ENCODE data around the gene ARHGAP15. TPM values are rescaled to one million over a fixed set of nuclear protein-coding genes. Genes with fewer than 3 reads are reported as not detected.

ARHGAP15 gene
- total RNA-seq, 2 experiments from 2014 or later, result 167 TPM

DNA sequence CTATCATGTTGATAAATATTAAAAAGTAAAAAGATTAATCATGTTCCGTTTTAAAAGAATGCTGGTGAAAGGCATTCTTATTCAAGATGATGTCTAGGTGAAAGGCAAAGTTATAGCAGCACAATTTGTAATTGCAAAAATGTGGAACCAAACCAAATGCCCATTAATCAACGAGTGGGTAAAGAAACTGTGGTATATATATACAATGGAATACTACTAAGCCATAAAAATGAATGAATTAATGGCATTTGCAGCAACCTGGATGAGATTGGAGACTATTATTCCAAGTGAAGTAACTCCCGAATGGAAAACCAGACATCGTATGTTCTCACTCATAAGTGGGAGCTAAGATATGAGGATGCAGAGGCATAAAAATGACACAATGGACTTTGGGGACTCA lies 286.4 kb downstream of the ARHGAP15 start:
- DNase-seq, result no peak
- H3K9me3 Mint-ChIP-seq, result no peaks in the 10 kb centered on the region
- ChIA-PET POLR2A (no interaction called here), CTCF (no interaction called here)
- H3K4me3 Mint-ChIP-seq, result no peak overlapping the region
- no peak overlapping the region for H3K27ac Mint-ChIP-seq
- H3K4me1 Mint-ChIP-seq, result peaks cover 20% of the 10 kb centered on the region
- H3K36me3 Mint-ChIP-seq (ENCODE audit: low read depth), result peaks cover 30% of the 10 kb centered on the region
- H3K27me3 Mint-ChIP-seq, result no peaks in the 10 kb centered on the region

DNA sequence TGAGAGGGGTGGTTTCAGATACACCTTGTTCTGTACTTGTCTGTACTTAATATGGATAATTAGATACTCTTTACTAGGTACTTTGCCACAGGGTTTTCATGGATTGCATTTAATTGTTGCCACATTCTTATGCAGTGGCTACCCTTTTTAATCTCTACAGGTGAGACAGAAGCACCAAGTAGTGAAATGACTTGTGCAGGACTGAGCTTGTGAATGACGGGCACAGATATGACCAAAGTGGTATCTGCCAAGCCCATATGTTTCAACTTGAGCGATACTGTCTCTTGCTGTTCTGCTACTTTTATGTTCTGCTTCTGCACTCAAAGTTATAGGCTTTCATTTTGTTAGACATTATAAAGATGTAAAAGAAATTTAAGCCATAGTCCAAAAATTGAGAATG lies 288.2 kb downstream of the ARHGAP15 start:
- H3K4me1 Mint-ChIP-seq, result peaks cover 35% of the 10 kb centered on the region
- no peaks in the 10 kb centered on the region for H3K27me3 Mint-ChIP-seq
- H3K36me3 Mint-ChIP-seq (ENCODE audit: low read depth), result peaks cover 27% of the 10 kb centered on the region
- H3K9me3 Mint-ChIP-seq, result no peaks in the 10 kb centered on the region
- ChIA-PET POLR2A (no interaction called here), CTCF (no interaction called here)
- no peak overlapping the region for H3K27ac Mint-ChIP-seq
- H3K4me3 Mint-ChIP-seq, result no peak overlapping the region
- no peak for DNase-seq

DNA sequence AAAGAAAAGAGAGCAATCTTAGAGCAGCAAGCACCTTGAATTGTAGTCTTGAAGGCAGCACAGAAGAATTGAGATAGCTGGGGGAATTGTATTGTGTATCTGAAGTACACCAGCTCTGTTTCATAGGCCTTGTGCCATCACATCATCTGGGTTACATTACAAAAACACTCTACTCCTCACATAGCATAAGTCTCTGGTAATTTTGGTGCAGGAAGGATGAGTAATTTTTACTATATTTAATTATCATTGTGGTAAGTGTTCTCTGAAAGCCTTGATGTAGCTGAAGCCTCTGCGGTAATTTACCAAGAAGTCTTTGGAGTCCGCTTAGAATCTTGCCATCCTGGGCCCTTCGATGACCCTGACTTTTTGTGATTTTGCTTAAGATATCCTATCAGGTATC lies 291.1 kb downstream of the ARHGAP15 start:
- Mint-ChIP-seq H3K36me3 (ENCODE audit: low read depth) (peaks cover 26% of the 10 kb centered on the region), H3K9me3 (no peaks in the 10 kb centered on the region), H3K4me1 (peaks cover 44% of the 10 kb centered on the region), H3K27me3 (no peaks in the 10 kb centered on the region), H3K4me3 (no peak overlapping the region), H3K27ac (no peak overlapping the region)
- DNase-seq, result no peak
- CTCF ChIA-PET, result interaction anchor here (1.2 kb wide), 1 partner anchor 386 kb away, joined by 3 read pairs; no protein-coding TSS in a partner anchor
- POLR2A ChIA-PET, result interaction anchor here (0.6 kb wide), 1 partner anchor 33 kb away, joined by 3 read pairs; no protein-coding TSS in a partner anchor

DNA sequence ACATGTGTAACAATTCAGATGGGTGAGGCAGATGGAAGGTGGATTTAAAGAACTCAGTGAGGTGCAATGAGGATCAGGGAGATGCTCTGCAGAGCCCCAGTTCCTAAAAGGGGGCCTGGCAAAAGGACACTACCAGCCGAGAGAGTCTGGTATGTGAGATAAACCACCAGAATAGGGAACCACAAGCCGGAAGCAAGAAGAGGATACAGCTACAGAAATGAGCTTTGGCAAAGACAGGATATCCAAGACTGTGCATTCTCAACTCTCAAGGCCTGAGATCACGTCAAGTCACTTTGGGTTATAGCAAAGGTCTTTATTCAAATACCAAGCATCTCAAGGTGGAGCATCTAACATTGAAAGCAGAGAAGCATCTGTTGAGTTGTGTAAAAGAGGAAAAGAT lies 293.5 kb downstream of the ARHGAP15 start:
- no peaks in the 10 kb centered on the region for H3K9me3 Mint-ChIP-seq
- H3K36me3 Mint-ChIP-seq (ENCODE audit: low read depth), result peaks cover 31% of the 10 kb centered on the region
- H3K27ac Mint-ChIP-seq, result no peak overlapping the region
- peaks cover 38% of the 10 kb centered on the region for H3K4me1 Mint-ChIP-seq
- H3K27me3 Mint-ChIP-seq, result no peaks in the 10 kb centered on the region
- peak; percentile 24 for DNase-seq
- POLR2A ChIA-PET, result no interaction called here
- H3K4me3 Mint-ChIP-seq, result no peak overlapping the region
- CTCF ChIA-PET, result no interaction called here

DNA sequence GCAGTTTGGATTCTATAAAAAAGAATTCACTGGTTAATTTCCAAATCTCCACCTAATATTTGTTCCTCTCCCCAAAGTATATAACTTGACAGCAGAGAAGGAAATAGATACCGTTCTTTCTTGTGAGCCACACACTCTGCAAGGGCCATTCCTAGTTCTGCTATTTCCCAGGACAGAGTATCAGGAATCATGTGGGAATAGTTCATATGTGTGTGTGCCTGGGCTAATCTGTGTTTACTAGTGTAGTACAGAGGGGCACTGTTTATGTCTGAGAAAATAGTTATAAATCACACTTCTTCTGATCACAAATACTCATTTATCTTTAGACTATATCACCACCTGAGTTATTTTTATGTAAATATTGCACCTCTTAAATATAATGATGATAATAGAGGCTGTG lies 296.7 kb downstream of the ARHGAP15 start:
- DNase-seq, result no peak
- no peak overlapping the region for H3K27ac Mint-ChIP-seq
- H3K27me3 Mint-ChIP-seq, result no peaks in the 10 kb centered on the region
- ChIA-PET CTCF (no interaction called here), POLR2A (interaction anchor here (1.7 kb wide), 1 partner anchor 13 kb away, joined by 6 read pairs; no protein-coding TSS in a partner anchor)
- H3K4me1 Mint-ChIP-seq, result peaks cover 28% of the 10 kb centered on the region
- H3K4me3 Mint-ChIP-seq, result no peak overlapping the region
- H3K36me3 Mint-ChIP-seq (ENCODE audit: low read depth), result peaks cover 31% of the 10 kb centered on the region
- H3K9me3 Mint-ChIP-seq, result no peaks in the 10 kb centered on the region

DNA sequence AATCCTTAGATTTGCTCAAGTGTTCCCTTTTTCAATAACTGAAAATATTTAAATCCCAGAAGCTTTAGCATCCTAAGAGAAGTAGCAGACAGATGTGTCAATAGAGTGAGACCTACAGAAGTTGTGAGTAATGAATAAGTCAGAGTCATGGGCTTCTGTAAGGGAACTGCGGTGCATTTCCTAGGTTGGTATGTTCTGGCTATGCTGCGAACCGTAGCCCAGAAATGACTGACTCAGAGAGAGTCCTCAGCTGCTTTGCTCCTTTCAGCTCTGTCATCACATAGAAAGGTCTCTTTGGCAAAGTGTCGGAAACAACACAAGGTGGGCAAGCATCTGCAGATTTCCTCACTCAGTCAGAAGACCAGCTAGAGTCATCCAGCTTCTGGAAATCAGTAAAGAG lies 297.1 kb downstream of the ARHGAP15 start:
- DNase-seq, result no peak
- Mint-ChIP-seq H3K27ac (no peak overlapping the region), H3K36me3 (ENCODE audit: low read depth) (peaks cover 31% of the 10 kb centered on the region), H3K27me3 (no peaks in the 10 kb centered on the region), H3K9me3 (no peaks in the 10 kb centered on the region), H3K4me3 (no peak overlapping the region), H3K4me1 (peaks cover 25% of the 10 kb centered on the region)
- POLR2A ChIA-PET, result interaction anchor here (1.7 kb wide), 1 partner anchor 13 kb away, joined by 6 read pairs; no protein-coding TSS in a partner anchor
- CTCF ChIA-PET, result interaction anchor here (1.1 kb wide), 1 partner anchor 12 kb away, joined by 3 read pairs; no protein-coding TSS in a partner anchor

DNA sequence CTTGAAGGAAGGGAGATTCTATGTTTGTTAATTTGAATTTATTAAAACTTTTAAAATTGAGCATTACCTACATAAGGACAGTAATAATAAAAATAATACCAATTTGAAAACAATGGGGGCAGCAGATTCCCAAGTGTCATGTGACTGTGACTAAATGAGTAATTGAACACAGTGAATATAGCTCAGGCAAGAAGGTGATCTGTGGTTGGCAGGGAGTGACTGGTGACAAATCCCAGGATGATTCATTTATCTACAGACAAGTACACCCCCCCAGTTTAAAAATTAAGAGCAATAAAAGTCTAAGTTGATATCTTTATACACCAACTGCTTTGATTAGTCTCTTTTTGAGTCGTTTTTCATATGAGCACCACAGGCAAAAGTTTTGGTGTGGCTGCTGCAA lies 299.5 kb downstream of the ARHGAP15 start:
- POLR2A ChIA-PET, result no interaction called here
- DNase-seq, result no peak
- Mint-ChIP-seq H3K4me3 (no peak overlapping the region), H3K9me3 (no peaks in the 10 kb centered on the region), H3K27me3 (no peaks in the 10 kb centered on the region), H3K4me1 (peaks cover 9% of the 10 kb centered on the region), H3K36me3 (ENCODE audit: low read depth) (peaks cover 16% of the 10 kb centered on the region), H3K27ac (no peak overlapping the region)
- CTCF ChIA-PET, result no interaction called here

DNA sequence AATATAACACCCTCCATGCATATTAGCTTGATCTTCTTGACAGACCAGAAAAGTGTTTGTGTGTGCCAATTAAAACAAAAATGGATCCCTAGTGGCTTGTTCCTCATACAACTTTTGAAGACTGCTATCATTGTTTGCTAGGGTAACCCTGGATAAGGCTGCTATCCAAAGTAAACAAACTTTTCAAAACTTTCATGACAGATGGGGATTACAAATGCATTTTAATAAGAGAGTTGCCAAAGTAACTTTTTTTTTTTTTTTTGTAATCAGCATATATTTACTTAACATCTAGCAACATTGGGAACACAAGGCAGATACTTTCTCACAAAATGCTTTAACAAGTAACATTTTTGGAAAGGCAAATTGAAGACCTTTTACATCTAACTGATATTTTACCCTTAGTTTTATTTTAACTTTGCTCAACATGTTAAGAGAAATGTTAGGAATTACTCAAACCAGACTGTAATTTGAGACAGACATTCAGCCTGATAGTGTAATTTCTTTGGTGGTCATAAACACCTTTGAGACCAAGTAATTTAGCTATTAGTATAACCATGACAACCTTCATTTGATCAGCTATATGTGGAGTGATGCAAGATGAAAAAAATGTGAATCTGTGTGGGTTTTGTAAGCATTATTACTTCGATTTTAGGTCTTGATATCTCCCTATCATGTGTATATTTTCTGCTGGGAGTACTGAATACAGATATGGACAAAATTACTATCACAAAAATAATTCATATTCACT lies 300.9 kb downstream of the ARHGAP15 start:
- H3K4me3 Mint-ChIP-seq, result no peak overlapping the region
- CTCF ChIA-PET, result no interaction called here

DNA sequence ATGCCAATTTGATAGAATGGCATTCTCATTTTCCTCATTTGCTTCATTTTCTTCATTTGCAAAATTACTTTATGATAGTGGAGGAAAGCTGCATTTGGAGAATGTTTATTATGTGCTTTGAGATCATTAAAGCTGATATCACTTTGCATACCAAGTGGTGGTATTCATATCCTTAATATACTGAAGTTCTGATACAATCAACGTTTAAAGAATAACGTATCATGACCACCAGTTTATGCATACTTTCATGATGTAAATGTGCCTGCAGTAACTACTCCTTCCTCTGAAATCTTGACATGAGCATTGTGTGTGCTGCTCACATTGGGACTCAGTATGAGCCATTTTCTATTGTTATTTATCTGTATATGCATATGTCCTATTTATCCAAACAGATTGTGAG lies 302.1 kb downstream of the ARHGAP15 start:
- Mint-ChIP-seq H3K27ac (no peak overlapping the region), H3K27me3 (no peaks in the 10 kb centered on the region), H3K4me3 (no peak overlapping the region), H3K4me1 (peaks cover 14% of the 10 kb centered on the region), H3K9me3 (no peaks in the 10 kb centered on the region), H3K36me3 (ENCODE audit: low read depth) (peaks cover 14% of the 10 kb centered on the region)
- ChIA-PET POLR2A (no interaction called here), CTCF (no interaction called here)
- DNase-seq, result no peak

More for the DNA sequence above, 300.9 kb downstream of the ARHGAP15 start:
- no peaks in the 10 kb centered on the region for H3K27me3 Mint-ChIP-seq
- H3K27ac Mint-ChIP-seq, result no peak overlapping the region
- DNase-seq, result no peak
- POLR2A ChIA-PET, result no interaction called here
- peaks cover 14% of the 10 kb centered on the region for H3K4me1 Mint-ChIP-seq
- no peaks in the 10 kb centered on the region for H3K9me3 Mint-ChIP-seq
- peaks cover 14% of the 10 kb centered on the region for H3K36me3 Mint-ChIP-seq (ENCODE audit: low read depth)

DNA sequence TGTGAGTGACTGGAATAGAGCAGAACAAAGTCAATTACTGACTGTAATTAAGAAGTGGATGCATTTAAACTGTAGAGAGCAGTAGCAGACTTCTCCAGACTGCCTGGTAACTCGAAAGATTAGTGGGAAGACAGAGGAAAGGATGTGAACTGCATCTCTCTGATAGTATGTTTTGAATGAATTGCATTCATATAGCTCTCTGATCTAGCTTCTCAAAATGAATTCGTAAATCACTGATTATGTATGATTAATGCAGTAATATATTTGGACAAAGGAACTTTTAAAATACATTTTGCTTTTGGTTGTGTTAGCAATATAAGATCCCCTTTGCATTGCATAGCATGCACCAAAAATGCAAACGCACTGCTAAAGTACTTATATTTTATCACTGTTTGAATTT lies 304.0 kb downstream of the ARHGAP15 start:
- Mint-ChIP-seq H3K4me1 (peaks cover 8% of the 10 kb centered on the region), H3K27ac (no peak overlapping the region), H3K27me3 (no peaks in the 10 kb centered on the region), H3K4me3 (no peak overlapping the region), H3K9me3 (no peaks in the 10 kb centered on the region), H3K36me3 (ENCODE audit: low read depth) (peaks cover 22% of the 10 kb centered on the region)
- DNase-seq, result no peak
- ChIA-PET CTCF (no interaction called here), POLR2A (no interaction called here)

DNA sequence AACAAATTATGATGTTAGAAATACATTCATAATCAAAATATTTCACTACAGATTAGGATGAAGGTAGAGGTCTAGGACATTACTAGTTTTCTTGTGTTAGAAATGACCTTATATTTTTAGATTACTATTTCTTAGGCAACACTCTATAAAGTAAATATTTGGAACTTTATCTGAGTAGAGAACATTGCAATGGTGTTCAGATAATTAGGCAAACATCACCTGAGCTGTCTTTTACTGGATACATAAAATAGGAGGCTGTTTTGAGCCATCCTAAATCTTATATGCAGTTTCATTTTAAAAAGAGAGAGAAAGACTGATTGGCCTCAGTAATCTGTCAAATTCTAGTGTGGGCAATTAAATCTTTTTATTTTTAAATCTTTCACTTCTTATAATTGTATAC lies 304.6 kb downstream of the ARHGAP15 start:
- no peaks in the 10 kb centered on the region for H3K9me3 Mint-ChIP-seq
- ChIA-PET POLR2A (no interaction called here), CTCF (no interaction called here)
- no peak overlapping the region for H3K27ac Mint-ChIP-seq
- peaks cover 7% of the 10 kb centered on the region for H3K4me1 Mint-ChIP-seq
- DNase-seq, result no peak
- peaks cover 27% of the 10 kb centered on the region for H3K36me3 Mint-ChIP-seq (ENCODE audit: low read depth)
- H3K4me3 Mint-ChIP-seq, result no peak overlapping the region
- no peaks in the 10 kb centered on the region for H3K27me3 Mint-ChIP-seq

DNA sequence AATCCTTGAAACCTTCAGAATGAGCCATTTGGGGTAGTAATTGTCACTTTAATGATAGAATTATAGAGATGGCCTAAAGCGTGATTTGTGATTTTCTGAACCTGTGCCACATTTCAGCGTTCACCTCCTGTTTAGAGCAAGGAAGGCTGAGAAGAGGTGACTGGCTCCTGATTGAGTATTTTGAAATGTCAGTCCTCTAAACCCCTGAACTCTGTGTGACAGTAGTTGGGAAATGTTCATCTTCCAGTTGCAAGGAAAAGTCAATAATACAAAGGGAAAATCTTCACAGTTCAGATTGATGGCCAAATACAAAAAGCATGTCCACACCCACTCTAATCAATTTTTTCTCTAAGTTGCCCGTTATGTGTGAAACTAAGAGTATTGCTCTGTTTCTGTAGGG lies 305.2 kb downstream of the ARHGAP15 start:
- no peak for DNase-seq
- POLR2A ChIA-PET, result no interaction called here
- H3K9me3 Mint-ChIP-seq, result no peaks in the 10 kb centered on the region
- no peaks in the 10 kb centered on the region for H3K27me3 Mint-ChIP-seq
- H3K4me1 Mint-ChIP-seq, result peaks cover 7% of the 10 kb centered on the region
- H3K27ac Mint-ChIP-seq, result no peak overlapping the region
- CTCF ChIA-PET, result no interaction called here
- H3K36me3 Mint-ChIP-seq (ENCODE audit: low read depth), result peaks cover 28% of the 10 kb centered on the region
- H3K4me3 Mint-ChIP-seq, result no peak overlapping the region

DNA sequence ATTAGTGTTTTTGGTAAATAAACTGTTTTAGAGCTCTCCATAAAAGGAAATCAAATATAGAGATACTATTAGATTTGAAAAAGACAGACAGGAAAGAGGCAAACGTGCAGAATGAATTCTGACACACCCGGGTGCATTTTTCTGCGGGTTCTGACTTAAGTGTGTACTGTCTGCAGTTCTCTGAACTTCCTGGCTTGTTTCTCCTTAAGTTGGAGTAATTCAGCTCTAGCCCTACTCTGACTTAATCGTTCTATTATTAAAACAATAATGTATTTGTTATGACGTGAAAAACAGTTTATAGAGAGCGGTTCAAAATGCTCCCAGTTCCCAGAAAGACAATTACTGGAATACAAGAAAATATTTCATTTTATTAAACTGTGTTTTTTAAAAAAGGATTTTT lies 305.9 kb downstream of the ARHGAP15 start:
- no peak overlapping the region for H3K27ac Mint-ChIP-seq
- H3K36me3 Mint-ChIP-seq (ENCODE audit: low read depth), result peaks cover 33% of the 10 kb centered on the region
- ChIA-PET POLR2A (no interaction called here), CTCF (no interaction called here)
- DNase-seq, result no peak
- peaks cover 7% of the 10 kb centered on the region for H3K4me1 Mint-ChIP-seq
- H3K27me3 Mint-ChIP-seq, result no peaks in the 10 kb centered on the region
- no peak overlapping the region for H3K4me3 Mint-ChIP-seq
- H3K9me3 Mint-ChIP-seq, result no peaks in the 10 kb centered on the region

DNA sequence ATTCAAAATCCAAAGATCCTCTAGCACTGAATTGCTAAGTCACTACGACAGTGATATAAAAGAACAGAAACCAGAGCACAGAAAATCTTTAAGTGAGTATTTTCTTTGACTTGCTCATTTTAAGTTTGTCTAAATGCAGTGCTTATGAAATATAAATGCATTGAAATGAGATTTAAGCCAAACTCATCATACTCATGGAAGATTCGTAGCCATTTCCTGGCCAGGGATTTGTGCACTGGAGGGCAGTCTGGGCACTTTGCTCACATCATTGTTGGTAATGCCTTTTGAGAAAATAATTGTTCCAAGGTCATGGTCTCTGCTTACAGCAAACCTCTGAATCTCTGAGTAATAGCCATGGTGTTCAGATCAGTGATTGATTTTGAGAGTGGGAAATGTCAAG lies 307.7 kb downstream of the ARHGAP15 start:
- Mint-ChIP-seq H3K9me3 (no peaks in the 10 kb centered on the region), H3K4me3 (no peak overlapping the region), H3K27ac (no peak overlapping the region), H3K4me1 (peaks cover 5% of the 10 kb centered on the region), H3K36me3 (ENCODE audit: low read depth) (peaks cover 49% of the 10 kb centered on the region), H3K27me3 (no peaks in the 10 kb centered on the region)
- CTCF ChIA-PET, result no interaction called here
- DNase-seq, result no peak
- POLR2A ChIA-PET, result no interaction called here
